OCI-LY3 (cell line): Measurements from ENCODE around the gene ADARB2.

Source experiments
- EZH2phosphoT487 ChIP-seq: fragments of 200-600 bp; shearing (Covaris generic); IDR thresholded peaks from 2 replicates; pipeline ENCODE4 v1.6.1; 2018; ENCODE audit warnings: antibody characterized with exemption, mixed run types, low read depth
- TF ChIP-seq, protein P1 (sequence below): fragments of 200-600, 300-600 bp; sonication (generic); IDR thresholded peaks from 2 replicates; pipeline ENCODE4 v1.5.1; 2014; ENCODE audit warnings: antibody characterized with exemption, low read length, low read depth

DNA sequence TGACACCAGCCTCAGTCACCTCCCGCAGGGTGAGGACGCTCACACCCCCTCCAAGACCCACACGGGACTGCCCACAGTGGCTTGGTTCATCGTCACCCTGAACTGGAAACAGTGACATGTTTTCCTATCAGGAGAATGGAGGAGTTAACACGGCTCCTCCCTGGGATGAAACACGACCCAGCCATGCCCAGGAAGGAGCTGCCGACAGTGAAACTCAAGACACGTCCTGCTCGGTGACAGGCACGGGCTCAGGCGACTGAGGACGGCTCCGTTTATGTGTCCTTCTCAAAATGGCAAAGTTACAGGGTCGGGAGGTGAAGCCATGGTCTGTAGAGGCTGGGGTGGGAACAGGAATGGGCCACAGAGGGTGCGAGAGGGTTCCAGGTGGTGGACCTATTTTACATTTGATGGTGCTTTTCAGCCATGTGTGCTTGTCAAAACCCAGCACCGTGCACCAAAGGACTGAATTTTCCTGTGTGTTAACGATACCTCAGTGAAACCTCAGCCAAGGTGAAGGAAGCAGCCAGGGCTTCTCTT lies 272.4 kb downstream of the ADARB2 start:
- TF ChIP-seq EZH2phosphoT487: no peak
- TF ChIP-seq, protein P1, sequence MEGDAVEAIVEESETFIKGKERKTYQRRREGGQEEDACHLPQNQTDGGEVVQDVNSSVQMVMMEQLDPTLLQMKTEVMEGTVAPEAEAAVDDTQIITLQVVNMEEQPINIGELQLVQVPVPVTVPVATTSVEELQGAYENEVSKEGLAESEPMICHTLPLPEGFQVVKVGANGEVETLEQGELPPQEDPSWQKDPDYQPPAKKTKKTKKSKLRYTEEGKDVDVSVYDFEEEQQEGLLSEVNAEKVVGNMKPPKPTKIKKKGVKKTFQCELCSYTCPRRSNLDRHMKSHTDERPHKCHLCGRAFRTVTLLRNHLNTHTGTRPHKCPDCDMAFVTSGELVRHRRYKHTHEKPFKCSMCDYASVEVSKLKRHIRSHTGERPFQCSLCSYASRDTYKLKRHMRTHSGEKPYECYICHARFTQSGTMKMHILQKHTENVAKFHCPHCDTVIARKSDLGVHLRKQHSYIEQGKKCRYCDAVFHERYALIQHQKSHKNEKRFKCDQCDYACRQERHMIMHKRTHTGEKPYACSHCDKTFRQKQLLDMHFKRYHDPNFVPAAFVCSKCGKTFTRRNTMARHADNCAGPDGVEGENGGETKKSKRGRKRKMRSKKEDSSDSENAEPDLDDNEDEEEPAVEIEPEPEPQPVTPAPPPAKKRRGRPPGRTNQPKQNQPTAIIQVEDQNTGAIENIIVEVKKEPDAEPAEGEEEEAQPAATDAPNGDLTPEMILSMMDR: no peak
